GM18909 (cell line): ENCODE measurements around the gene MMD.
"Not testable (repeated sequence)": the region's sequence is repeated elsewhere in the genome, so short reads cannot be mapped to it uniquely, and the experiment has no call there.

Experiments
- ATAC-seq: cut with Tn5 transposase; IDR thresholded peaks from one replicate; pipeline ENCODE4 v1.9.1; 2021; ENCODE audit warnings: mild to moderate bottlenecking; ENCODE audit not compliant: unreplicated experiment, poor library complexity

Gene MMD

GRCh38 chr17:55444471-55445441 lies 23.1 kb upstream of the MMD start:
- ATAC-seq = peak; percentile 77

DNA sequence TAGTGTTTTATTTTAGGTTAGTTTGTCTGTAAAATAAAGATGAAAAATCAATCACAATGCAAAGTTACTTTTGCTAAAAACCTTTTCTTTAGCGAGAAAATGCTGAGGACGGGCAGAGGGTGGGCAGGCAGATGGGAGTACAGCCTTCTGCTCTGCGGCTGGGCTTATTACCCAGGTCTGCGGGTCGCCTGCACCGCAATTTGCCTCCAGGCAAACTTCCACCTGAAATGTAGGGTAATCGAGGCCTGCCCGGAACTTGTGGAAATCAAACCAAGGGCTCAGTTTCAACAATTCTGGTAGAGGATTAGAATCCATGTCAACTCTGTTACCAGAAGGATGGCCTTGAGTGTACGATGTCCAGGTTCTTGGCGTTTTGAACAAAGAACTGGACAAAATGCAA lies 22.3 kb upstream of the MMD start:
- ATAC-seq = no peak

- no peak for ATAC-seq
These were observed 21.5 kb upstream of the MMD start for GRCh38 chr17:55442953-55443683.

GRCh38 chr17:55442462-55442861 lies 20.8 kb upstream of the MMD start:
- no peak for ATAC-seq

GRCh38 chr17:55441544-55441943 lies 19.9 kb upstream of the MMD start:
- no peak for ATAC-seq

DNA sequence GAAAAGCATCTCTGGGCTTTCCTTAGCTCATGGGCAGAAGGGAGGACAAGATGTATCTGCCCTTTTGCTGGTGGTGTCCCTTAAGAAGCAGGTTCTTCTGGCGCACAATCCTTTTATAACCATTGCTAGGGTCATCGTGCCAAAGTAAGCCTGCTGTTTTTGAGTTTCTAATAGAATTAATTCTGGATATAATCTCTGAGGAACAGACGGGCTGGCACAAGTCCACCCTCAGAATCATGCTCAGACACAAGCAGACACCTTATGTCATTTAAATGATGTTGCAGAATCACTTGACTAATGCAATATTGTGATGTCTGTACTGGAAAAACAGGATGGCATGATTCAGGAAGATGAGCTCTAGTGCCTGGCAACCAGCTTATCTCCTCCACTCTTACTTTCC lies 18.8 kb upstream of the MMD start:
- ATAC-seq = no peak

- ATAC-seq = peak; percentile 82
These were observed 15.5 kb upstream of the MMD start for GRCh38 chr17:55437159-55437605.

- ATAC-seq = peak; percentile 11
These were observed 14.9 kb upstream of the MMD start for GRCh38 chr17:55436224-55437158.

- ATAC-seq = no peak
These were observed 13.8 kb upstream of the MMD start for GRCh38 chr17:55435408-55435807.

GRCh38 chr17:55434721-55435120 lies 13.1 kb upstream of the MMD start:
- no peak for ATAC-seq

DNA sequence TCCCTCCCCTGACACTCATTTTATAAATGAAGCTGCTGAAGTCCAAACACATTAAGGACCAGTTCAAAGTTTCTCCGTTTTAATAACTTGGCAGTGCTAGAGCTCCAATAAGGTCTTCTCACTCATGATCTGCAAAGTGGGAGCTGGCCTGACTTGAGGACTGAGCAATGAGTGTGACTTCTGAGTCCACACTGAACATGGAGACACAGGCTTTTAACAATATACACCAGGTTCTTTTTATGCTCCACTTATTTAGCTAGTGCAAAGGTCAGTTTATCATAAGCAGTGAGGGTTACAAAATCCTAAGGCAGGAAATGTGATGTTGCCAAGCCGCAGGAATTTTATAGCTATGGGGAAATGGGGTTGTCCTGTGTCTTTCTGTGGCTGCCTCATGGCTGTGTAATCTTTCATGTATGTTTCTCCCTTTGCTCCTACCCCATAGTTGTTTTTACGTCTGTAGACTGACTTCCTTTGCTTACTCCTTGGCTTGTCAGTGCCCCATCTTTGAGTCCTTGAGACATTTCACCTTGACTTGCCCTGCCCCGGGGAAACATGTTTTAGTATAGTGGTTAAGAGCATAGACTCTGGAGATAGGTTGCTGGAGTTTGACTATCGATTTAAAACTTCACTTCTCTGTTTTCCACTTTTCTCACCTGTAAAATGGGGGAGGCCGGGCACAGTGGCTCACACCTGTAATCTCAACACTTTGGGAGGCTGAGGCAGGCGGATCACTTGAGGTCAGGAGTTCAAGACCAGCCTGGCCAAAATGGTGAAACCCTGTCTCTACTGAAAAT lies 12.2 kb upstream of the MMD start:
- ATAC-seq = no peak

DNA sequence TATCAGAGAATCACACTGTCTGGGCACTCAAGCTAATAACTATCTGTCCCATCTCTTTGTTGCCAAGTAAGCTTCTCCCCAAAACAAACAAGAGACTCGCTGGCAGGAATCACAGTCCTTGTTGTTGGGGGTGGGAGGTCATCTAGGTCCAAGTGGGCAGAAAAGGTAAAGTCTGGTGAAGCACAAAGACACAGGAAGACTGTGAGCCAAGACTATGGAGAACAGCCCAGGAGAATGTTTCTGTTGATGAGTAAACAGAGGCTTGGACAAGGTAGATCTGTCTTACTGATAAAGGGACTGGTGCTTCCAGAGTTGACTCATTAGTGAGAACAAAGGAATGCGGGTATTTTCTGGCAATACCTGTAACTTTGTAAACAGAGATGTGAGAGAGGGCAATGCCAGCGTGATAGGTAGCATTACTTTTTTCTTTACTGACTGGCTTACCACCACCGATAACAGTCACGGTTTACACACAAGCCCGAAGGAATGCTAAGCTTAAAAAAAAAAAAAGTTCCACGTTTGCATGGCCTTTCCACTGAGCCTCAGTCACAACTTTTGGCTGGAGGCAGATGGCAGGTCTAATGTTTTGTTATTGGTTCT lies 11.5 kb upstream of the MMD start:
- no peak for ATAC-seq

DNA sequence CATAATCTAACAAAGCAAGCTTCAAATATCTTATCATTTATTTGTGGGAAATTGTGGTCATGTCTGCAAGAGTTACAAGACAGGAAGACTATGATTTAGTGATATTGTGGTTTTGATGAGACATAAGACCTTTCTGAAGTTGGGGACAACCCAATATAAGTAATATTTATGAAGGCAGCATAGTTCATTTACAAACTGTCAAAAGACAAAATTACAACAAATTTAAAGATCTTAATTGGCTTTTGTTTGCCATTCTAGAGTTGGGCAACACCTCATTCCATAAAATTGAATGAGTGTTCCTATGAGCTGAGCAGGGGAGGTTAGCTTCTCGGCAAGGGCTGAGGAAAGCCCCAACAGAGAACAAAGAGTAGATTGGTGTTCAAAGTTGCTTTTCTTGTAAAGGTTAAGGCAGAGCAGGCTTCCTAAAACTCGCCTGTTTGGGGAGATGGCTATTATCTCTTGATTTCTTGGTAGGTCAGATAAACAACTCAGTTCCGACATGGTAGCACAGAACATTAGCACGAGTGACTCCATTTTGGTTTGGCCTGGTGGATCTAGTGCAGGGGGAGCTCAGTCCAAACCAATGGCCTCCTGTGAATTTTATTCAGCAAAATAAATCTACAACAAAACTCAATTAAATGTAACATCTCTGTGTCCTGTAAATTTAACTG lies 10.9 kb upstream of the MMD start:
- ATAC-seq = no peak

GRCh38 chr17:55431914-55432313 lies 10.3 kb upstream of the MMD start:
- ATAC-seq = not testable (repeated sequence)

DNA sequence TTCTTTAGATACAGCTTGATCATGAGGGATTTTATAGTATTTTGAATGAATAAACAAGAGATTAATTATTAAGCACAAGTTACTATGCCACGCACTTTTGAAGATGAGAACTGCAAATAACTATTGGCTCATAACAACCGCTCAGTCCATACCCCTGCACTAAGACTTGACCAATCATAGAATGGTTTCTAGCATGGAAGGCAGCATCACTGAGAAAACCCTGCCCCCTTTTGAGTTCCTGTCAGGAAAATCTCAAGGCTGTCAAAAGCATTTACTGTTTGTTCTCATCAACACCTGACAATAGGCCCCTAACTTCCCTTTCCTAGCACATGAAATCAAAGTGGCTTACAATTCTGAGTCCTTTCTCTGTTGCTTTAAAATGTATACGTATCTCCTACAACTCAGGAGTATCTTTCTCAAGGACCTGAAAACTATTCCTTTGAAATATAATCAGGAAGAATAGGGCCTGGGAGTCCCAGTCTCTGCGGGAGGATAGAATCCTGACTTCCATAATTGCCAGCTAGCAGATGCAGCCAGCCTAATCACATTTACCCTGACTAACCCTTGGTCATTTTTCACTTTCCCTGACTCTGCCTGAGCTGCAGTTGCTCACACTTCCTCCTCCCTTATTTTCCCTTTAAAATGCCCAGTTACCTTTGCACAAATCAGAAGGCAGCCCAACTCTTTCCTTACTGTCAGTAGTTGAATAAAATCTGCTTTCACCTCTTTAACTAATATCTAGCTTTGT lies 9.1 kb upstream of the MMD start:
- ATAC-seq = no peak

DNA sequence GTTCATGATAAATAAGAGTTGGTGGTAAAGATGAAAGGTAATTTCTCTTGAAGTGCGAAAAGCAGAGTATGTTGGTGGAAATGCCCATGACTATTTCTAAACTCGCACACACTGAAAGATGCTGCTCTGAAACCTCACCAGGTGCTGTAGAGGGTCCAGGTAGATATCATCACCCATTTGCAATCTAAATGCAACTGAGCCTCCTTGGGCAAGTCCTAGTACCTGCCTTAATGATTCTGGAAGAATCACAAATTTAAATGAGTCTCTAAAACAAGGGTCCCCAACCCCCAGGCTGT lies 5.9 kb upstream of the MMD start:
- ATAC-seq = peak; percentile 29

- ATAC-seq = peak; percentile 55
These were observed 5.4 kb upstream of the MMD start for GRCh38 chr17:55426851-55427586.
